HepG2 (cell line): ENCODE results near the gene MFAP2. TPM values are rescaled to one million over a fixed set of nuclear protein-coding genes. Genes with fewer than 3 reads are reported as not detected.

Experiments
- AKAP8 ChIP-seq: sonication (generic); formaldehyde crosslinking; IDR thresholded peaks from 2 replicates; pipeline ENCODE4 v1.5.1; 2020; ENCODE audit warnings: mild to moderate bottlenecking, missing genetic modification reagents
- ARNTL ChIP-seq: sonication (generic); formaldehyde crosslinking; IDR thresholded peaks from 2 replicates; pipeline ENCODE4 v1.4.0; 2020; ENCODE audit warnings: mild to moderate bottlenecking, missing genetic modification reagents
- FOXM1 ChIP-seq: sonication (generic); formaldehyde crosslinking; IDR thresholded peaks from 2 replicates; pipeline ENCODE4 v1.5.0; 2020; ENCODE audit warnings: missing genetic modification reagents
- GATA4 ChIP-seq: sonication (generic); IDR thresholded peaks from 2 replicates; pipeline ENCODE4 v1.6.1; 2016; ENCODE audit warnings: antibody characterized with exemption, low read depth, borderline replicate concordance
- GATAD1 ChIP-seq: IDR thresholded peaks from 2 replicates; pipeline ENCODE4 v1.6.1; 2016; ENCODE audit warnings: missing genetic modification reagents, missing compliant biosample characterization
- KAT8 ChIP-seq: IDR thresholded peaks from 2 replicates; pipeline ENCODE4 v1.6.1; 2016; ENCODE audit warnings: missing genetic modification reagents, missing compliant biosample characterization
- KLF16 ChIP-seq, 2 experiments: sonication (generic) in 1 of 2; formaldehyde crosslinking in 1 of 2; IDR thresholded peaks; 2 replicates each; pipeline versions ENCODE4 v1.6.1 to v1.8.0; 2016 to 2023; ENCODE audit warnings: missing genetic modification reagents in 2 of 2, missing compliant biosample characterization in 1 of 2
- REST ChIP-seq, 2 experiments: IDR thresholded peaks; 2 replicates each; pipeline ENCODE4 v1.6.1; 2011 to 2012; ENCODE audit warnings: low read length in 2 of 2, borderline replicate concordance in 1 of 2, low read depth in 1 of 2, mild to moderate bottlenecking in 1 of 2, moderate library complexity in 1 of 2
- TOE1 ChIP-seq: sonication (generic); formaldehyde crosslinking; IDR thresholded peaks from 2 replicates; pipeline ENCODE4 v1.4.0; 2020; ENCODE audit warnings: mild to moderate bottlenecking, missing genetic modification reagents
- TRAFD1 ChIP-seq: sonication (generic); formaldehyde crosslinking; IDR thresholded peaks from 2 replicates; pipeline ENCODE4 v1.5.1; 2020; ENCODE audit warnings: missing genetic modification reagents, mild to moderate bottlenecking, borderline replicate concordance
- XBP1 ChIP-seq: sonication (generic); formaldehyde crosslinking; IDR thresholded peaks from 2 replicates; pipeline ENCODE4 v1.5.0; 2020; ENCODE audit warnings: missing genetic modification reagents
- YY1 ChIP-seq: IDR thresholded peaks from 2 replicates; pipeline ENCODE4 v1.6.1; 2011; ENCODE audit warnings: low read length, low read depth, moderate library complexity, mild to moderate bottlenecking; ENCODE audit not compliant: insufficient read depth, insufficient replicate concordance
- ZBTB49 ChIP-seq: sonication (generic); formaldehyde crosslinking; IDR thresholded peaks from 2 replicates; pipeline ENCODE4 v1.4.0; 2020; ENCODE audit warnings: missing genetic modification reagents, borderline replicate concordance
- ZNF446 ChIP-seq: sonication (generic); formaldehyde crosslinking; IDR thresholded peaks from 2 replicates; pipeline ENCODE4 v1.5.0; 2020; ENCODE audit warnings: mild to moderate bottlenecking, missing genetic modification reagents
- ZNF563 ChIP-seq: sonication (generic); formaldehyde crosslinking; IDR thresholded peaks from 2 replicates; pipeline ENCODE4 v1.8.0; 2022; ENCODE audit warnings: mild to moderate bottlenecking, moderate library complexity, missing genetic modification reagents
- ZNF687 ChIP-seq: sonication (generic); formaldehyde crosslinking; IDR thresholded peaks from 2 replicates; pipeline ENCODE4 v1.5.1; 2020; ENCODE audit warnings: mild to moderate bottlenecking, missing genetic modification reagents, moderate library complexity
- polyA plus RNA-seq, 8 experiments: library from polyadenylated mRNA; depleted of rRNA in 3 of 8; stranded (reverse) in 7 of 8; unstranded in 1 of 8; fragments of >200 nt; fragmentation: Illumina TruSeq in 4 of 8; extraction: Trizol in 4 of 8; gene quantifications; 2 replicates each; pipeline versions ENCODE4 v1.2.1 to v1.2.3, GENCODE V29; 2011 to 2016; ENCODE audit warnings: low read depth in 4 of 8, missing spikeins in 1 of 8, mixed read lengths in 1 of 8; ENCODE audit not compliant: insufficient read depth in 1 of 8
- total RNA-seq, 5 experiments: library from RNA; depleted of rRNA; stranded (reverse); fragments of >200 nt; fragmentation: Illumina TruSeq; extraction: Trizol; gene quantifications; 2 replicates each; pipeline ENCODE4 v1.2.3, GENCODE V29; 2016; ENCODE audit warnings: low read depth in 1 of 5

MFAP2 gene
- total and polyA plus RNA-seq, 2 of the 13 experiments (the other 11 are each of a cell fraction or from before 2014, with no cell fraction given) = 1.1 to 1.4 TPM

GRCh38 chr1:16960560-16961296 is 19.7 kb downstream of the MFAP2 start (continued):
- TF ChIP-seq REST (IDR thresholded peaks at IDR 0.05; ENCODE audit: borderline replicate concordance in 1 of 2, low read depth in 1 of 2, low read length in 2 of 2) (no peak), XBP1 (no peak), KAT8 (0 out of 2 replicates have a peak, but pooled peaks have one; percentile 21), YY1 (peak; percentile 38), ZNF687 (CRISPR knock-in tag) (peak; percentile 71), AKAP8 (CRISPR knock-in tag) (no peak), GATA4 (no peak), TRAFD1 (CRISPR knock-in tag) (no peak), TOE1 (CRISPR knock-in tag) (no peak), GATAD1 (no peak), ARNTL (CRISPR knock-in tag) (no peak), FOXM1 (CRISPR knock-in tag) (no peak), ZNF563 (no peak), ZNF446 (CRISPR knock-in tag) (no peak), KLF16 (CRISPR knock-in tag; IDR thresholded peaks at IDR 0.05) (peak in 1 of 2 experiments; percentile 17; a peak in 1 of 4 replicates), ZBTB49 (CRISPR knock-in tag) (no peak)
